GM10248 (cell line): ENCODE data around the gene CALR.
"Not testable (repeated sequence)": the region's sequence is repeated elsewhere in the genome, so short reads cannot be mapped to it uniquely, and the experiment has no call there.

ENCODE experiments used
- CTCF ChIA-PET: fragments of 300-600 bp; sonication (Branson Sonifier 250); formaldehyde crosslinking; extraction: SDS; loops from one replicate; lab custom pipeline; 2021; ENCODE audit warnings: antibody characterized with exemption; lab: Yijun Ruan, JAX
- POLR2A ChIA-PET: fragments of 350-650 bp; sonication (Branson Sonifier 250); formaldehyde crosslinking; extraction: SDS; loops from one replicate; lab custom pipeline; 2020; ENCODE audit warnings: antibody characterized with exemption; lab: Yijun Ruan, JAX
- DNase-seq: peaks from one replicate; pipeline ENCODE4 v3.0.0; 2012; ENCODE audit errors: extremely low spot score
- TF ChIP-seq, protein P1 (sequence below): IDR thresholded peaks from 2 replicates; pipeline ENCODE4 v1.5.1; 2012; ENCODE audit warnings: mild to moderate bottlenecking, low read depth; ENCODE audit errors: extremely low read depth, missing control alignments, control extremely low read depth

The CALR gene

DNA sequence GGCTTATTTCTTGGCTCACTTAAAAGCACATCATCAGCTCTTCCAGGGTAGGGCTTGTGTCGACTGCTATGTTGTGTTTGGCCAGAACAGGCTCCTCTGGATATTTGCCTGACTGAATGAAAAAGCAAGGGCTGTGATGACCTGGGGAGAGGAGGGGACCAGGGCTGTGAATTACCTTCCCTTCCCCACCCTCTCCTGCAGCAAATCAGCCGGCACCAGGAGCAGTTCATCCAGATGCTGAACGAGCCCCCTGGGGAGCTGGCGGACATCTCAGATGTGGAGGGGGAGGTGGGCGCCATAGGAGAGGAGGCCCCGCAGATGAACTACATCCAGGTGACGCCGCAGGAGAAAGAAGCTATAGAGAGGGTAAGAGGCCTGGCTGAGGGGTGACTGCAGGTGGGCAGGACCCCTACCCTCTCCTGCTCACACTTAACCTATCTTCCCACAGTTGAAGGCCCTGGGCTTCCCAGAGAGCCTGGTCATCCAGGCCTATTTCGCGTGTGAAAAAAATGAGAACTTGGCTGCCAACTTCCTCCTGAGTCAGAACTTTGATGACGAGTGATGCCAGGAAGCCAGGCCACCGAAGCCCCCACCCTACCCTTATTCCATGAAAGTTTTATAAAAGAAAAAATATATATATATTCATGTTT is 14.2 kb downstream of the CALR start:
- TF ChIP-seq, protein P1, sequence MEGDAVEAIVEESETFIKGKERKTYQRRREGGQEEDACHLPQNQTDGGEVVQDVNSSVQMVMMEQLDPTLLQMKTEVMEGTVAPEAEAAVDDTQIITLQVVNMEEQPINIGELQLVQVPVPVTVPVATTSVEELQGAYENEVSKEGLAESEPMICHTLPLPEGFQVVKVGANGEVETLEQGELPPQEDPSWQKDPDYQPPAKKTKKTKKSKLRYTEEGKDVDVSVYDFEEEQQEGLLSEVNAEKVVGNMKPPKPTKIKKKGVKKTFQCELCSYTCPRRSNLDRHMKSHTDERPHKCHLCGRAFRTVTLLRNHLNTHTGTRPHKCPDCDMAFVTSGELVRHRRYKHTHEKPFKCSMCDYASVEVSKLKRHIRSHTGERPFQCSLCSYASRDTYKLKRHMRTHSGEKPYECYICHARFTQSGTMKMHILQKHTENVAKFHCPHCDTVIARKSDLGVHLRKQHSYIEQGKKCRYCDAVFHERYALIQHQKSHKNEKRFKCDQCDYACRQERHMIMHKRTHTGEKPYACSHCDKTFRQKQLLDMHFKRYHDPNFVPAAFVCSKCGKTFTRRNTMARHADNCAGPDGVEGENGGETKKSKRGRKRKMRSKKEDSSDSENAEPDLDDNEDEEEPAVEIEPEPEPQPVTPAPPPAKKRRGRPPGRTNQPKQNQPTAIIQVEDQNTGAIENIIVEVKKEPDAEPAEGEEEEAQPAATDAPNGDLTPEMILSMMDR: no peak
- DNase-seq: no peak
- ChIA-PET POLR2A (interaction anchor here (1.5 kb wide), 1 partner anchor 15 kb away, joined by 4 read pairs; no protein-coding TSS in a partner anchor), CTCF (interaction anchor here (0.7 to 6.7 kb wide), 5 partner anchors 12 to 141 kb away, joined by 3 to 56 read pairs (median 5); no protein-coding TSS in a partner anchor)

DNA sequence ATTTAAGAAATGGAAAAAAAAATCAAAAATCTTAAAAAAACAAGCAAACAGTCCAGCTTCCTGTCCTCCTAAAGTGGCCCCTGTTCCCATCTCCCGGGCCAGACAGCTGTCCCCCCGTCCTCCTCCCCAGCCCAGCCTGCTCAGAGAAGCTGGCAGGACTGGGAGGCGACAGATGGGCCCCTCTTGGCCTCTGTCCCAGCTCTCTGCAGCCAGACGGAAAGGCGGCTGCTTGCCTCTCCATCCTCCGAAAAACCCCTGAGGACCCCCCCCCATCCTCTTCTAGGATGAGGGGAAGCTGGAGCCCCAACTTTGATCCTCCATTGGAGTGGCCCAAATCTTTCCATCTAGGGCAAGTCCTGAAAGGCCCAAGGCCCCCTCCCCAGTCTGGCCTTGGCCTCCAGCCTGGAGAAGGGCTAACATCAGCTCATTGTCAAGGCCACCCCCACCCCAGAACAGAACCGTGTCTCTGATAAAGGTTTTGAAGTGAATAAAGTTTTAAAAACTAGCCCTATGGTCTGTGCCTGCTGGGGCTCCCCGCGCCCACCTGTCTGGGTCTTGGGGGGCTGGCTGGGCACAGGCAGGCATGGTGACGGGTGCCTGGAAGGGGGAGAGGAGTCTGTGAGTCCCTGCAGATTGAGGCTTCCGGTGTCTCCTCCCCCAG is 14.9 kb downstream of the CALR start:
- TF ChIP-seq, protein P1: no peak
- DNase-seq: no peak
- ChIA-PET POLR2A (interaction anchor here (0.6 to 1.5 kb wide), 2 partner anchors 14 to 16 kb away, joined by 3 to 4 read pairs; no protein-coding TSS in a partner anchor), CTCF (interaction anchor here (0.7 to 6.7 kb wide), 5 partner anchors 11 to 141 kb away, joined by 3 to 56 read pairs (median 5); no protein-coding TSS in a partner anchor)

DNA sequence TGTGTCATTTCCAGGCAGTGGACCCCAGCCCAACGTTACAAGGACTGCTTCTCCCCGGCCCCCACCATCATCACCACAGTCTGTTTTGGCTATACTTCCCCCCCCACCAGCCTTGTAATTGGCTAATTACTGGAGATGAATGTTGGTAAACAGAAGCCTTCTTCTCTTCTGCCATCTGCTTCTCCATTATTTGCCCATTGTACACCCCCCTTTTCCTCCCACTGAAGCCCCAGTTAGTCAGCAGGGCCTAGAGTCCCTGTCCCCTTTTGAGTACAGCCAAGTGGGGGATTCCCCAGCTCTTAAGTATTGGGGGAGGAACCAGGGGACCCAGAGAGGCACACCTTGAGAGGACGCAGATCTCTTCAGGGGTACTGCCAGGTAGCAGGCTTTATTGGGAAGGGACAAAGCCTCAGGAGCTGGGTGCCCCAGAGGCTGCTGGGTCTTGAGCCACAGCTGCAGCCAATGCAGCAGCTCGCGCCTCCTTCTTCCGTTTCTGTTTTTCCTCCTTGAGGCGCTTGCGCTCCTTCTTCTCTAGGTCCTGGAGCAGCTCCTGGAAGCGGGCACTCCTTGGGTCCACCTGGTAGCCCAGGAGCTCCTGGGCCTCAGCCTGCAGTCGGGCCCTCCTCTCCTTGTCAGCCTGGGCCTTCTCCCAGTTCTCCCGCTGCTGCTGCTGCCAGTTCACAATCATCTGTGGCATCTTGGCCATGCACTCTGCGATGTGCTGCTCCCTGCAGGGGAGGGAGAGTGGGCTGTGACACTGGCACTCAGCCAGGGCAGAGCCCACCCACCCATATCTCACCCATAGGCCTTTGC is 15.6 kb downstream of the CALR start:
- TF ChIP-seq, protein P1: no peak
- DNase-seq: no peak
- ChIA-PET CTCF (interaction anchor here (0.8 to 6.7 kb wide), 5 partner anchors 11 to 140 kb away, joined by 3 to 56 read pairs (median 5); no protein-coding TSS in a partner anchor), POLR2A (interaction anchor here (0.6 kb wide), 1 partner anchor 15 kb away, joined by 3 read pairs; no protein-coding TSS in a partner anchor)

DNA sequence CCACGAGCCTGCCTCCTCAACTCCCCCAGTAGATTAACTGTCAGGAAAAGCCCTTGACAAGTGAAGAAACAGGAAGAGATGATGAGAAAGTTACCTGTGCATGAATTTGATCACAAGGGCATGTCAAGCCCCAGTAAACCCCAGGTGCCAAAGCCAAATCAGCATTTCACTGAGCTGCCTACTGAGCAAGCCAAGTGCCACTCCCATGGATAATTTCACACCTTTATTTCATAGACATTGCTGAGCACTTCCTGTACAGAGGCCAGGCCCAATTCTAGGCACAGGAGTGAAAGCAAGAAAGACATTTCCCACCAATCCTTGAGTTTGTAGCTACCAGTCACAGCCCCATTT is 16.2 kb downstream of the CALR start:
- CTCF ChIA-PET: interaction anchor here (0.8 to 6.7 kb wide), 3 partner anchors 10 to 140 kb away, joined by 3 to 56 read pairs (median 6); no protein-coding TSS in a partner anchor
- no peak for DNase-seq
- POLR2A ChIA-PET: no interaction called here
- TF ChIP-seq, protein P1: no peak

DNA sequence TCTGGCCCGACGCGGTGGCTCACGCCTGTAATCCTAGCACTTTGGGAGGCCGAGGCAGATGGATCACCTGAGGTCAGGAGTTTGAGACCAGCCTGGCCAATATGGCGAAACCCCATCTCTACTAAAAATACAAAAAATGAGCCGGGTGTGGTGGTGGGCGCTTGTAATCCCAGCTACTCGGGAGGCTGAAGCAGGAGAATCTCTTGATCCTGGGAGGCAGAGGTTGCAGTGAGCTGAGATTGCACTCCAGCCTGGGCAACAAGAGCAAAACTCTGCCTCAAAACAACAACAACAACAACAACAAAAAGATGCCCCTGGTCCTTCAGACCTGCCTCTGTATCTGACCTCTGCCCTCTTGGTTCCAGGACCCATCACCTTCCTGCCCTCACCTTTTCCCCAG is 17.2 kb downstream of the CALR start:
- POLR2A ChIA-PET: interaction anchor here (1.8 kb wide), 1 partner anchor 9 kb away, joined by 7 read pairs; no protein-coding TSS in a partner anchor
- CTCF ChIA-PET: interaction anchor here (1.1 to 6.7 kb wide), 3 partner anchors 9 to 139 kb away, joined by 3 to 56 read pairs (median 6); no protein-coding TSS in a partner anchor
- DNase-seq: not testable (repeated sequence)

DNA sequence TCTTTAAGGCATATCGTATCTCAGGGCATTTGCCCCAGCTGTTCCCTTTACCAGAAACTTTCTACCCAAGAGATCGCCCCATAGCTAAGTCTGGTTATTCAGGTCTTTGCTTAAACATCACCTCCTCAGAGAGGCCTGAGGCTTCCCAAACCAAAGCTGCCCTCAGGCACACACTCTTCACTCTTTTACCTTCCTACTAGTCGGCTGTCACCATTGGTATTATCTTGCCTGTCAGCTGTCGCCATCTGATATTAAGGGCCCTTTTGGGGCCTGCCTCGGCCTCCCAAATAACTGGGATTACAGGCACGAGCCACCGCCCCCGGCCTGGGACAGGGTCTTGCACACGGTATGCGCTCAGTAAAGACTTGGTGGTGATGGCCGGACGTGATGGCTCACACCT is 17.6 kb downstream of the CALR start:
- TF ChIP-seq, protein P1: no peak
- CTCF ChIA-PET: interaction anchor here (1.1 to 6.7 kb wide), 3 partner anchors 9 to 138 kb away, joined by 3 to 56 read pairs (median 6); no protein-coding TSS in a partner anchor
- POLR2A ChIA-PET: interaction anchor here (1.8 kb wide), 1 partner anchor 10 kb away, joined by 7 read pairs; no protein-coding TSS in a partner anchor
- no peak for DNase-seq
